Type B pancreatic cell (in vitro differentiated cells): ENCODE measurements around the gene PDAP1. TPM values are rescaled to one million over a fixed set of nuclear protein-coding genes. Genes with fewer than 3 reads are reported as not detected.

Experiments used
- DNase-seq: peaks from one replicate; pipeline ENCODE4 v3.0.0; 2021; ENCODE audit warnings: mixed read lengths; ENCODE audit not compliant: unreplicated experiment; ENCODE audit errors: extremely low spot score
- H3K27ac Mint-ChIP-seq: 2 replicates; pipeline ENCODE4 v1.8.0; 2021; ENCODE audit warnings: mild to moderate bottlenecking, mixed read lengths
- H3K27me3 Mint-ChIP-seq: 2 replicates; pipeline ENCODE4 v1.8.0; 2021; ENCODE audit warnings: mixed read lengths
- H3K36me3 Mint-ChIP-seq: 2 replicates; pipeline ENCODE4 v1.8.0; 2021; ENCODE audit warnings: mixed read lengths
- H3K4me1 Mint-ChIP-seq: one replicate; pipeline ENCODE4 v1.8.0; 2021; ENCODE audit warnings: mixed read lengths; ENCODE audit not compliant: unreplicated experiment
- H3K4me3 Mint-ChIP-seq: 2 replicates; pipeline ENCODE4 v1.8.0; 2021; ENCODE audit warnings: mild to moderate bottlenecking, mixed read lengths
- H3K9me3 Mint-ChIP-seq: 2 replicates; pipeline ENCODE4 v1.8.0; 2021; ENCODE audit warnings: mixed read lengths
- CTCF ChIP-seq: fragments of 200-600 bp; sonication (generic); conservative IDR thresholded peaks from 2 replicates; pipeline ENCODE4 v1.5.0; 2021; ENCODE audit warnings: antibody characterized with exemption, mild to moderate bottlenecking
- total RNA-seq: library from RNA; stranded (reverse); gene quantifications from 2 replicates; pipeline ENCODE4 v1.2.1, GENCODE V29; 2021; ENCODE audit warnings: low replicate concordance

The PDAP1 gene
- total RNA-seq, 1 donor from 2014 or later, result 112 TPM

- peak overlapping the region; percentile 58 for H3K4me3 Mint-ChIP-seq
- DNase-seq, result no peak
- H3K27ac Mint-ChIP-seq, result no peak overlapping the region
- no peaks in the 10 kb centered on the region for H3K9me3 Mint-ChIP-seq
- no peak for TF ChIP-seq CTCF
- H3K36me3 Mint-ChIP-seq, result peaks cover 5% of the 10 kb centered on the region
- no peaks in the 10 kb centered on the region for H3K27me3 Mint-ChIP-seq
- H3K4me1 Mint-ChIP-seq, result peaks cover 20% of the 10 kb centered on the region
Observed at GRCh38 chr7:99375070-99375807, 33.2 kb downstream of the PDAP1 start.

- Mint-ChIP-seq H3K27me3 (no peaks in the 10 kb centered on the region), H3K36me3 (peaks cover 5% of the 10 kb centered on the region), H3K4me3 (peak within 1 kb of the TSS; percentile 87), H3K9me3 (no peaks in the 10 kb centered on the region), H3K4me1 (peaks cover 14% of the 10 kb centered on the region), H3K27ac (peak within 1 kb of the TSS; percentile 97)
- TF ChIP-seq CTCF, result no peak
- DNase-seq, result no peak
Observed at GRCh38 chr7:99374111-99375064, 34.0 kb downstream of the PDAP1 start, which contains the start of gene ARPC1B. ARPC1B (plus strand) TSS chr7:99374730; CDS start chr7:99385715, 10,985 bp downstream.

- Mint-ChIP-seq H3K9me3 (no peaks in the 10 kb centered on the region), H3K27me3 (no peaks in the 10 kb centered on the region), H3K4me1 (peaks cover 13% of the 10 kb centered on the region), H3K4me3 (peak overlapping the region; percentile 87), H3K27ac (peak overlapping the region; percentile 97), H3K36me3 (peaks cover 4% of the 10 kb centered on the region)
- TF ChIP-seq CTCF, result no peak
- DNase-seq, result no peak
Observed at GRCh38 chr7:99373091-99374066, 35.0 kb downstream of the PDAP1 start.

GRCh38 chr7:99372275-99373090 is 35.9 kb downstream of the PDAP1 start:
- no peak for DNase-seq
- H3K9me3 Mint-ChIP-seq, result no peaks in the 10 kb centered on the region
- H3K4me1 Mint-ChIP-seq, result peaks cover 13% of the 10 kb centered on the region
- TF ChIP-seq CTCF, result no peak
- peak overlapping the region; percentile 87 for H3K4me3 Mint-ChIP-seq
- peaks cover 4% of the 10 kb centered on the region for H3K36me3 Mint-ChIP-seq
- peak overlapping the region; percentile 97 for H3K27ac Mint-ChIP-seq
- H3K27me3 Mint-ChIP-seq, result no peaks in the 10 kb centered on the region
